ENCODE data around the gene KCNQ2.

DNA sequence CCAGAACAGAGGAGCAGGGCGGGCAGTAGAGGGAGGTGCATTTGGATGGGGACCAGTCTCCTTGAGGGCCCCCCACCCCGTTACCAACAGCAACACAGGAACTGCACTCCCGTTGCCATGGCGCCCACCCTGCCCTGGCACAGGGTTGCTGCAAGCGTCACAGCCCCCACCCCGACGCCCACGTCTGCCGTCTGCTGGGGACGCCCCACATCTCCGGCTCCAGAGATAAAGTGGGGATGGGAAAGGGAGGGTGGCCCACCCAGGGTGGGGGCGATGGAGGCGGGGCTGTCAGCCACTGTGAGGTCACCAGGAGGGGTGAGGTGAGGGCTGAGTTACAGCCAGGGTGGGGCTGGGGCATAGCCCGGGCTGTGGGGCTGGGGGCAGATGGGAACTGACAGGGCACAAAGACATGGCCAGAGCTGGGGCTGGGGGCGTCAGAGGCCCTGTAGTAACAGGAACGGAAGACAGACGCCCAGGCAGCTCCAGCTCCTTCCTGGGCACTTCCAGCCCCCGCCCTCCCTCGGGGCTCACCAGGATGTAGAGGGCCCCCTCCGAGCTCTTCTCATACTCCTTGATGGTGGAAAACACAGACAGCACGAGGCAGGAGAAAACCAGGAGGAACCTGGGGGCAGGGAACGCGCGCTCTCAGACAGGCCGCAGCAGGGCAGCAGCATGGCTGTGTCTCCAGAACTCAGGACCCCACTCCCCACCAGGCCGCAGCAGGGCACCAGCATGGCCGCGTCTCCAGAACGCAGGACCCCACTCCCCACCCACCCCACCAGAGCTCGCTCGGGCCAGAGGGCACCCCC is 26.0 kb downstream of the KCNQ2 start:
- no peak for TF ChIP-seq RARB (CRISPR knock-in tag; IDR thresholded peaks at IDR 0.05)
- TF ChIP-seq TOX (CRISPR knock-in tag; IDR thresholded peaks at IDR 0.05; ENCODE audit: borderline replicate concordance) = no peak
- TF ChIP-seq BACH2 (CRISPR knock-in tag; IDR thresholded peaks at IDR 0.05; ENCODE audit: borderline replicate concordance) = no peak
- TF ChIP-seq, protein P1, sequence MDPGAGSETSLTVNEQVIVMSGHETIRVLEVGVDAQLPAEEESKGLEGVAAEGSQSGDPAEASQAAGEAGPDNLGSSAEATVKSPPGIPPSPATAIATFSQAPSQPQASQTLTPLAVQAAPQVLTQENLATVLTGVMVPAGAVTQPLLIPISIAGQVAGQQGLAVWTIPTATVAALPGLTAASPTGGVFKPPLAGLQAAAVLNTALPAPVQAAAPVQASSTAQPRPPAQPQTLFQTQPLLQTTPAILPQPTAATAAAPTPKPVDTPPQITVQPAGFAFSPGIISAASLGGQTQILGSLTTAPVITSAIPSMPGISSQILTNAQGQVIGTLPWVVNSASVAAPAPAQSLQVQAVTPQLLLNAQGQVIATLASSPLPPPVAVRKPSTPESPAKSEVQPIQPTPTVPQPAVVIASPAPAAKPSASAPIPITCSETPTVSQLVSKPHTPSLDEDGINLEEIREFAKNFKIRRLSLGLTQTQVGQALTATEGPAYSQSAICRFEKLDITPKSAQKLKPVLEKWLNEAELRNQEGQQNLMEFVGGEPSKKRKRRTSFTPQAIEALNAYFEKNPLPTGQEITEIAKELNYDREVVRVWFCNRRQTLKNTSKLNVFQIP (CRISPR knock-in tag; IDR thresholded peaks at IDR 0.05; ENCODE audit: borderline replicate concordance, low read depth) = no peak
- TF ChIP-seq, protein P2, sequence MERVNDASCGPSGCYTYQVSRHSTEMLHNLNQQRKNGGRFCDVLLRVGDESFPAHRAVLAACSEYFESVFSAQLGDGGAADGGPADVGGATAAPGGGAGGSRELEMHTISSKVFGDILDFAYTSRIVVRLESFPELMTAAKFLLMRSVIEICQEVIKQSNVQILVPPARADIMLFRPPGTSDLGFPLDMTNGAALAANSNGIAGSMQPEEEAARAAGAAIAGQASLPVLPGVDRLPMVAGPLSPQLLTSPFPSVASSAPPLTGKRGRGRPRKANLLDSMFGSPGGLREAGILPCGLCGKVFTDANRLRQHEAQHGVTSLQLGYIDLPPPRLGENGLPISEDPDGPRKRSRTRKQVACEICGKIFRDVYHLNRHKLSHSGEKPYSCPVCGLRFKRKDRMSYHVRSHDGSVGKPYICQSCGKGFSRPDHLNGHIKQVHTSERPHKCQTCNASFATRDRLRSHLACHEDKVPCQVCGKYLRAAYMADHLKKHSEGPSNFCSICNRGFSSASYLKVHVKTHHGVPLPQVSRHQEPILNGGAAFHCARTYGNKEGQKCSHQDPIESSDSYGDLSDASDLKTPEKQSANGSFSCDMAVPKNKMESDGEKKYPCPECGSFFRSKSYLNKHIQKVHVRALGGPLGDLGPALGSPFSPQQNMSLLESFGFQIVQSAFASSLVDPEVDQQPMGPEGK (CRISPR knock-in tag; IDR thresholded peaks at IDR 0.05; ENCODE audit: borderline replicate concordance) = no peak
- no peak for TF ChIP-seq ZFP3 (CRISPR knock-in tag; IDR thresholded peaks at IDR 0.05)
- TF ChIP-seq, protein P3, sequence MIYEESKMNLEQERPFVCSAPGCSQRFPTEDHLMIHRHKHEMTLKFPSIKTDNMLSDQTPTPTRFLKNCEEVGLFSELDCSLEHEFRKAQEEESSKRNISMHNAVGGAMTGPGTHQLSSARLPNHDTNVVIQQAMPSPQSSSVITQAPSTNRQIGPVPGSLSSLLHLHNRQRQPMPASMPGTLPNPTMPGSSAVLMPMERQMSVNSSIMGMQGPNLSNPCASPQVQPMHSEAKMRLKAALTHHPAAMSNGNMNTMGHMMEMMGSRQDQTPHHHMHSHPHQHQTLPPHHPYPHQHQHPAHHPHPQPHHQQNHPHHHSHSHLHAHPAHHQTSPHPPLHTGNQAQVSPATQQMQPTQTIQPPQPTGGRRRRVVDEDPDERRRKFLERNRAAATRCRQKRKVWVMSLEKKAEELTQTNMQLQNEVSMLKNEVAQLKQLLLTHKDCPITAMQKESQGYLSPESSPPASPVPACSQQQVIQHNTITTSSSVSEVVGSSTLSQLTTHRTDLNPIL (CRISPR knock-in tag; IDR thresholded peaks at IDR 0.05; ENCODE audit: low read depth) = no peak
- TF ChIP-seq OSR1 (CRISPR knock-in tag; IDR thresholded peaks at IDR 0.05) = no peak
- TF ChIP-seq ZFP30 (CRISPR knock-in tag; IDR thresholded peaks at IDR 0.05) = no peak
- TF ChIP-seq ZNF70 (CRISPR knock-in tag; IDR thresholded peaks at IDR 0.05) = no peak
- TF ChIP-seq ZC3H10 (CRISPR knock-in tag; IDR thresholded peaks at IDR 0.05) = no peak

Data from SK-N-SH treated with all-trans-retinoic acid at 6 μM for 48 hours (cell line).